Uterus (tissue), 4 donors: ENCODE data around the gene RHOBTB1. TPM values are rescaled to one million over a fixed set of nuclear protein-coding genes. Genes with fewer than 3 reads are reported as not detected.

Experiments used
- DNase-seq, 2 donors: peaks; one replicate each; pipeline ENCODE4 v3.0.0-alpha.2; 2019 to 2020
- H3K27ac ChIP-seq, 2 donors: fragments of 200-600 bp; sonication (generic); 1 replicate in 1 of 2; 2 replicates in 1 of 2; pipeline ENCODE4 v1.5.1; 2016 to 2018
- H3K27me3 ChIP-seq, 2 donors: fragments of 200-600 bp; sonication (generic); one replicate each; pipeline ENCODE4 v1.5.1; 2018 to 2019; ENCODE audit warnings: control low read depth in 1 of 2
- H3K36me3 ChIP-seq, 2 donors: fragments of 200-600 bp; sonication (generic); one replicate each; pipeline ENCODE4 v1.5.1; 2019; ENCODE audit warnings: control low read depth in 1 of 2
- H3K4me1 ChIP-seq, 2 donors: fragments of 200-600 bp; sonication (generic); one replicate each; pipeline ENCODE4 v1.5.1; 2018 to 2019; ENCODE audit warnings: control low read depth in 1 of 2
- H3K4me3 ChIP-seq, 2 donors: fragments of 200-600 bp; sonication (generic); 1 replicate in 1 of 2; 2 replicates in 1 of 2; pipeline ENCODE4 v1.5.1; 2018 to 2019; ENCODE audit warnings: mild to moderate bottlenecking in 1 of 2
- H3K9me3 ChIP-seq, 2 donors: fragments of 200-600 bp; sonication (generic); one replicate each; pipeline ENCODE4 v1.5.1; 2019; ENCODE audit warnings: control low read depth in 1 of 2
- CTCF ChIP-seq, 4 experiments: fragments of 200-600 bp in 2 of 4; fragments of 450-650 bp in 2 of 4; sonication (generic) in 2 of 4; IDR thresholded peaks; one replicate each; pipeline ENCODE4 v1.5.1; 2016 to 2019; ENCODE audit warnings: antibody characterized with exemption in 4 of 4, mild to moderate bottlenecking in 2 of 4, moderate library complexity in 1 of 4
- POLR2A ChIP-seq, 2 donors: fragments of 450-650 bp; IDR thresholded peaks; one replicate each; pipeline ENCODE4 v1.6.1; 2016; ENCODE audit warnings: antibody characterized with exemption in 2 of 2, mild to moderate bottlenecking in 1 of 2, moderate library complexity in 1 of 2
- intact Hi-C: fragments of 100-400 bp; cut with DNase I; formaldehyde crosslinking; loops from one replicate; pipeline ENCODE4 v1.15.1; 2023; ENCODE audit warnings: low total_unique reads
- total RNA-seq, 4 donors: library from RNA; depleted of rRNA in 3 of 4; stranded (reverse); fragments of >200 nt in 3 of 4; gene quantifications; one replicate each; pipeline versions ENCODE4 v1.1.0 to v1.2.4, GENCODE V29; 2014 to 2023
- donor health status: DM: yes; HTN: yes; CAD: no.

RHOBTB1 gene
- total RNA-seq, 4 donors from 2014 or later = 6.9 to 67.5 (median 13.8) TPM

- no peak for DNase-seq
- Histone ChIP-seq H3K4me3 (no peak overlapping the region), H3K27ac (peak overlapping the region; percentile 69 to 70), H3K9me3 (no peaks in the 10 kb centered on the region), H3K27me3 (no peaks in the 10 kb centered on the region), H3K4me1 (peaks cover 4 to 7% of the 10 kb centered on the region in 2 donors), H3K36me3 (no peaks in the 10 kb centered on the region)
- TF ChIP-seq CTCF (IDR thresholded peaks at IDR 0.05) (no peak), POLR2A (IDR thresholded peaks at IDR 0.05) (no peak)
- intact Hi-C loops = no loop called here
Observed at GRCh38 chr10:60913071-60913470, 30.9 kb downstream of the RHOBTB1 start.

- no peak for DNase-seq
- Histone ChIP-seq H3K27ac (peak overlapping the region; percentile 69 to 70), H3K9me3 (no peaks in the 10 kb centered on the region), H3K27me3 (no peaks in the 10 kb centered on the region), H3K4me3 (no peak overlapping the region), H3K36me3 (no peaks in the 10 kb centered on the region), H3K4me1 (peaks cover 4 to 7% of the 10 kb centered on the region in 2 donors)
- intact Hi-C loops = no loop called here
- TF ChIP-seq POLR2A (IDR thresholded peaks at IDR 0.05) = no peak
- TF ChIP-seq CTCF (IDR thresholded peaks at IDR 0.05) = no peak
Observed at GRCh38 chr10:60911715-60912114, 32.3 kb downstream of the RHOBTB1 start.

- DNase-seq = no peak
- Histone ChIP-seq H3K9me3 (no peaks in the 10 kb centered on the region), H3K27me3 (no peaks in the 10 kb centered on the region), H3K4me3 (no peak overlapping the region), H3K4me1 (peaks cover 4 to 7% of the 10 kb centered on the region in 2 donors), H3K27ac (peak overlapping the region; percentile 69 to 70), H3K36me3 (no peaks in the 10 kb centered on the region)
- intact Hi-C loops = no loop called here
- TF ChIP-seq POLR2A (IDR thresholded peaks at IDR 0.05) (no peak), CTCF (IDR thresholded peaks at IDR 0.05) (no peak)
Observed at GRCh38 chr10:60911216-60911615, 32.8 kb downstream of the RHOBTB1 start.

GRCh38 chr10:60910543-60910942 lies 33.4 kb downstream of the RHOBTB1 start:
- Histone ChIP-seq H3K4me3 (no peak overlapping the region), H3K27ac (peak overlapping the region; percentile 69 to 70), H3K4me1 (peaks cover 4 to 7% of the 10 kb centered on the region in 2 donors), H3K9me3 (no peaks in the 10 kb centered on the region), H3K36me3 (no peaks in the 10 kb centered on the region), H3K27me3 (no peaks in the 10 kb centered on the region)
- intact Hi-C loops = no loop called here
- no peak for TF ChIP-seq POLR2A (IDR thresholded peaks at IDR 0.05)
- no peak for TF ChIP-seq CTCF (IDR thresholded peaks at IDR 0.05)
- DNase-seq = no peak

- H3K36me3 ChIP-seq = no peaks in the 10 kb centered on the region
- no peaks in the 10 kb centered on the region for H3K9me3 ChIP-seq
- H3K27me3 ChIP-seq = no peaks in the 10 kb centered on the region
- intact Hi-C loops = no loop called here
- TF ChIP-seq POLR2A (IDR thresholded peaks at IDR 0.05) (no peak), CTCF (IDR thresholded peaks at IDR 0.05) (no peak)
- H3K4me3 ChIP-seq = no peak overlapping the region
- no peak for DNase-seq
- H3K27ac ChIP-seq = peak overlapping the region; percentile 70
- peaks cover under 1% of the 10 kb centered on the region in 2 donors for H3K4me1 ChIP-seq
Observed at GRCh38 chr10:60908896-60909295, 35.1 kb downstream of the RHOBTB1 start.
